Stimulated activated naive CD4-positive, alpha-beta T cell (primary cell): ENCODE data around the gene SYCP3.
A peak's percentile ranks its signal among the peaks of the same experiment; 100 is the strongest.

ENCODE experiments used
- DNase-seq, 6 experiments: peaks; one replicate each; lab custom pipeline; 2025; lab: John Stamatoyannopoulos, UW

The SYCP3 gene

GRCh38 chr12:101738920-101739665, at the start of gene SYCP3:
Gene SYCP3 (minus strand): TSS chr12:101739462. CDS start chr12:101737935, 1,527 bp downstream.
- DNase-seq: no peak

DNA sequence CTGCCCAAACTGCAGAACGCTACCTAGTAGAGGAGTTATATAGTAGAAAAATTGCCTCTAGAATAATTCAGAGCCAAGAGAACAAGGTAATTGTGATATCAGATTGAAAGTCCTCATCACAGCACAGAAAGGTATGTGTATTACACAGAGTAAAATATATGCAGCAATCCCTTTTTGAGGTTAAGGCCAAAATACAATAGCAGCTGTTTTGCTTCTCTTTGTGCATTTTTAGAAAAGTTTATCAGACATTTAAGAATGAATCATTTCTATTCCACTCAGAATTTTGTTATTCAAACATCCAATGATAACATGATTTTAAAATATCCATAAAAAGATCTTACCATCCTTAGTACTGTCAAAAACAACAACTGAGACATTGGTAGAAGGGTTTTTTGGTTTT, 46.4 kb upstream of the SYCP3 start:
- DNase-seq: no peak

GRCh38 chr12:101784376-101784775, 45.1 kb upstream of the SYCP3 start:
- no peak for DNase-seq

DNA sequence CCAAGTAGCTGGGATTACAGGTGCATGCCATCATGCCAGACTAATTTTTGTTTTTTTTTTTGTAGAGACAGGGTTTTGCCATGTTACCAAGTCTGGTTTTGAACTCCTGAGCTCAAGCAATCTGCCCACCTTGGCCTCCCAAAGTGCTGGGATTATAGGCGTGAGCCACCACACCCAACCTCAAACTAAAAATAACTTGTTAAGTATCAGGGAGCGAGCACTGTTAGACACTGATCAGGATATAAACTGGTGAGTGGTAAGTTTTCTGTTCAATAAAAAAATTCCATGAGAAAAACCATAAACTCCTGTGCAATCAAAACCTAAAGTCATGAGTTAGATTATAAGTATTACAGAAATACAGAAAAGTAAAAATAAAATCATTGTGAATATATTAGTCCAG, 44.6 kb upstream of the SYCP3 start:
- no peak for DNase-seq

DNA sequence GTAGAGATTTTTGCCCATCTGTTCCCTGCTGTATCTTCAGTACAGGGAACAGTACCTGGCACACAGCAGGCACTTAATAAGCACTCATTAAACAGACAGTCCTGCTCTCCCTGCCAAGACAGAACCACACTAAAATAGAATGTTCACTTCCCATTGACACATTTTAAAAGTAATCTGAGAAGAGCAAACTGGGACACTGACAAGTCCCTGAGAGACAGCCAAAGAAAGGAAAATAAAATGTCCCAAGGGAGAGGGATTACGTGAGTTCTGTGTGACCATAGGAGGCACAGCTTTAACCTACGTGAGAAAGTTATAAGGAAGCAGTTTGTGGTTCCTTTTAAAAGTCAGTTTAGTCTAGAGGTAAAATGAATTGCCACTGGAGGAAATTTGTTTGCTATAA, 43.9 kb upstream of the SYCP3 start:
- DNase-seq: no peak

- no peak for DNase-seq
These were observed 43.0 kb upstream of the SYCP3 start for GRCh38 chr12:101782273-101782731.

- DNase-seq: no peak
These were observed 42.6 kb upstream of the SYCP3 start for GRCh38 chr12:101781834-101782233.

DNA sequence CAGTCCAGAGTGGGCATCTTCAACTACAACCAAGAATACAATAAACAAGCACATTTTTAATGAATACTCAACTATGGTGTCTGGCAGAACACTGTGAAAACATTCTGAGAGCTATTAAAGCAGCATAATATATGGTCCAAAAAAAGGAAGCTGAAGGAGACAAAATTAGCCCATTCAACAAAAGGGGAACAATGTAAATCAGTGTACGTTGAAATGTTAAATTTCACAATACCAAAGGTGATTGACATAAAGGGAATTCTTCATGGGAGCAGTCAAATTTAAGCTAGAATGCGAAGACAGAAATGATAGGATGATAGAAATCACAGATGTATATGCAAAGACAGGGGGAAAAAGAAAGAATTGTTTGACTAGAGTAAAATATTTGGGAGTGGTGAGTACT, 41.3 kb upstream of the SYCP3 start:
- no peak for DNase-seq

- DNase-seq: no peak
These were observed 40.4 kb upstream of the SYCP3 start for GRCh38 chr12:101779626-101780025.

- no peak for DNase-seq
These were observed 39.9 kb upstream of the SYCP3 start for GRCh38 chr12:101779200-101779599.

GRCh38 chr12:101777978-101778377, 38.7 kb upstream of the SYCP3 start:
- no peak for DNase-seq

GRCh38 chr12:101777485-101777884, 38.2 kb upstream of the SYCP3 start:
- no peak for DNase-seq

DNA sequence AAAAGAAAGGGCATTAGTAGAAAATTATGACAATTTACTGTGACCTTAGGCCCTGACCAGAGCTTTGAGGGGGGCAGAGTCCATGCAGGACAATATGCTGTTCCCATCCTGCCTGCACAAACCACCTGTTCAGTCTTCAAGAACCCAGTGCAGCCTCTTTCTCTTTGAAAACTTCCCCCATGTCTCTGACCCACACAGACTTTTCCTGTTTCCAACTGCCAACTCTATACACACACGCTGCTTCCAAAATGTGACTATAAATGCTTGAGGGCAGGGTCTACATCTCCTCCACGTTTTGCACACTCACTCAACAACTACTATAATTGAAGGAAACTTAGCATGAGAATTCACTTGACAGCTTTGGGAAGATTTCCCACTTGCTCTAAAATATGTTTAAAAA, 36.6 kb upstream of the SYCP3 start:
- DNase-seq: no peak

- peak; percentile 28 to 82 (median 54) for DNase-seq
These were observed 34.4 kb upstream of the SYCP3 start for GRCh38 chr12:101773650-101774162.

- no peak for DNase-seq
These were observed 32.9 kb upstream of the SYCP3 start for GRCh38 chr12:101772012-101772775.

GRCh38 chr12:101769865-101770264, 30.6 kb upstream of the SYCP3 start:
- DNase-seq: no peak

DNA sequence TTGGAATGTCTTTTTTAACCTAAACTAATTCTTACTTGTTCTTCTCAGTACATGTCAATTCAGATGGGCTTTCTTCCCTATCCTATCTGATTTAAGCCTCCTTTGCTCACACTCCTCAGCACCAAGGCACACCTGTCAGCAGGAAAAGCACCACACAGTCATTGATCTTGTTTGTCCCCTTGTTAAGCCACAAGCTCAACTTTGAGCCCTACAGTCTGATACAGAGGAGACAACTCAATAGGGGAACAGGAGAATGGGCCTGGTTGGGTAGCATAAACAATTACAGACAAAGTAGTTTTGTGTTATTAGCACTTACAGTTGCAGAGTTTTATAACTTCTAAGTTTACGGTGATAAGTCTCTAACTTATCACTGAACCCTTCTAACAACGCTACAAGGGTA, 29.5 kb upstream of the SYCP3 start:
- DNase-seq: no peak

GRCh38 chr12:101767537-101767936, 28.3 kb upstream of the SYCP3 start:
- DNase-seq: no peak

GRCh38 chr12:101764051-101764792, 25.0 kb upstream of the SYCP3 start:
- no peak for DNase-seq

DNA sequence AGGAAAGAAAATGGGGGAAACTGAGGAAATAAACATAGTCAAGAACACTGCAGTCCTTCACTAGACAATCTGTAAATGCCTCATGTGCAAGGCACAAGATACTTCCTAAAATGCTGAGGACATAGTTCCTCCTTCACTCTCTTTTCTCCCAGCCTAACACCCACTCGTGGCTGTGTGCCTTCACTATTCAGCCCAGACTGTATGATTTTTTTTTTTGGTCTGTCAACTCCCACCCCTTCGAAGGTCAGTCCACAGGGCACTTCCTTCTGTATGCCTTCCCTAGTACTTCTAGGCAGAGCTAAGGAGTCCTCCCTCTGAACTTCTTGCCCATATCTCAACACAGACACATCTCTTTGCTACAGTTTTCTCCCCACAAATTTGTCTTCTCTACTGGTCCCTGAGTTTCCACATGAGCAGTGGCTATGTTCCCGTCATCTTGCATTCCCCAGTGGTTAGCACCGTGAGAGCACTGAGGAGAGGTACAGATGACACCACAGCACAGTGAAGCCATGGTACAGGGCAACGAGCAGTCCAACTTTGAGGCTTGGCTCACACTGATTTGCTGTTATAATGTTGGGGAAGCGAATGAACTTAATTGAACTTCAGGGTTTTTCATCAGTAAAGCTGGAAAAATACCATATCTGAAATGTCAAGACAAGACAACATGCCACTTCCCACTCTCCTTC, 24.1 kb upstream of the SYCP3 start:
- no peak for DNase-seq

- no peak for DNase-seq
These were observed 22.5 kb upstream of the SYCP3 start for GRCh38 chr12:101761781-101762180.

DNA sequence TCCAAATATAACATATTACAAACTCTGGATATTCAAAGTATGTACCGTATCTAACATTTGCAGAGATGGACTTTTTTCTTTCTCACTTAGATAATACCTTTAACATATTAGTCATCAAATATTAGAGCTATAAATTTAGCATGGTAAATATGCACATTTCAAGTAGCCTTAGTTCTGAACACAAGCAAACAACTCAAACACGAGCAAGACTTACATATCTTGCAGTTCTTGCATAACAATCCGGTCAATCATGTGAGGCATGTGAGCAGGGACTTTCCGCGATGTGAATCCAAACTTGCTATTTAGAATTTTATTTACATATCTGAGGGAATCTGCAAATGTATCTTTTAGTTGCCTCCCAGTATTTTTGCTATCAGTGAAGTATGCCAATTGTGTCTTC, 22.1 kb upstream of the SYCP3 start:
- DNase-seq: no peak
